Measurements from ENCODE around the gene FOXP4. TPM values are rescaled to one million over a fixed set of nuclear protein-coding genes. Genes with fewer than 3 reads are reported as not detected.

FOXP4 gene
- total and polyA plus RNA-seq, 4 donors: 2.5 to 16.0 (median 4.3) TPM

DNA sequence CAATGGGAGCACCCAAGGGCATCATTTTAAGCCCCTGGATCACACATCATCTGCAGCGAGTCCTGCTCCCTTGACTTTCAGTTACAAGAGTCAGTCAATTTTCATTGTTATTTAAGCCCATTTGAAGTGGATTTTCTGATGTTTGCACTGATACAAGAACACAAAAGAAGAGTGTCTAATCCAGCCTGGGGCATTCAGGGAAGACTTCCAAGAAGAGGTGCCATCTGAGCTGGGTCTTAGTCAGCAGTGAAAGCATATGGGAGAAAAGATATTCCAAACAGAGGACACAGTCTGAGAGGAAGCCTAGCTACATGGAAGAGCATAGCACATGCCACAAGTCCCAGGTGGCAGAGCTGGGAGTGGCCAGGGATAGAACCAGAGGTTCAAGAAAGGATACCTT is 10.4 kb upstream of the FOXP4 start:
- WGBS: 98% methylated on average over 1 of the region's 1 CpG

More for the DNA sequence above, 10.4 kb upstream of the FOXP4 start:
- Histone ChIP-seq H3K36me3 (ENCODE audit: control insufficient read depth in 4 of 4, insufficient read depth in 3 of 4, low read depth in 1 of 4, low read length in 3 of 4) (no peaks in the 10 kb centered on the region), H3K9me3 (ENCODE audit: control insufficient read depth in 4 of 4, low read length in 3 of 4) (no peaks in the 10 kb centered on the region), H3K4me3 (ENCODE audit: low read depth in 1 of 3, low read length in 3 of 3) (no peak overlapping the region), H3K4me1 (ENCODE audit: control insufficient read depth in 4 of 4, insufficient read depth in 4 of 4, low read length in 3 of 4) (peaks cover 5 to 20% (median 13%) of the 10 kb centered on the region in 4 donors), H3K9ac (ENCODE audit: low read depth in 1 of 2, low read length in 2 of 2) (no peak overlapping the region), H3K27me3 (ENCODE audit: control insufficient read depth in 4 of 4, insufficient read depth in 4 of 4, low read length in 3 of 4) (peaks cover 0 to 3% (median 0%) of the 10 kb centered on the region in 4 donors), H3K27ac (ENCODE audit: low read depth in 1 of 2, low read length in 2 of 2) (no peak overlapping the region)
- no peak for DNase-seq (ENCODE audit: low spot score)
- TF ChIP-seq NR2F2 (IDR thresholded peaks at IDR 0.05) (no peak), HNF4A (conservative IDR thresholded peaks at IDR 0.05) (no peak), ZBTB33 (IDR thresholded peaks at IDR 0.05) (no peak), FOXA2 (IDR thresholded peaks at IDR 0.05) (no peak), YY1 (IDR thresholded peaks at IDR 0.05) (no peak), GABPA (IDR thresholded peaks at IDR 0.05 in 1 of 2, conservative IDR thresholded peaks at IDR 0.05 in 1 of 2) (no peak), EGR1 (IDR thresholded peaks at IDR 0.05; ENCODE audit: low read depth in 2 of 2) (no peak), FOXA1 (IDR thresholded peaks at IDR 0.05) (no peak), RXRA (IDR thresholded peaks at IDR 0.05) (no peak), JUND (IDR thresholded peaks at IDR 0.05) (no peak), CTCF (IDR thresholded peaks at IDR 0.05; ENCODE audit: low read depth, low read length, missing input control) (no peak), RAD21 (IDR thresholded peaks at IDR 0.05) (no peak), SP1 (IDR thresholded peaks at IDR 0.05) (no peak), HNF4G (IDR thresholded peaks at IDR 0.05) (no peak), TAF1 (conservative IDR thresholded peaks at IDR 0.05) (no peak)
- TF ChIP-seq, protein P1, sequence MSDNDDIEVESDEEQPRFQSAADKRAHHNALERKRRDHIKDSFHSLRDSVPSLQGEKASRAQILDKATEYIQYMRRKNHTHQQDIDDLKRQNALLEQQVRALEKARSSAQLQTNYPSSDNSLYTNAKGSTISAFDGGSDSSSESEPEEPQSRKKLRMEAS (IDR thresholded peaks at IDR 0.05): no peak
- TF ChIP-seq, protein P2, sequence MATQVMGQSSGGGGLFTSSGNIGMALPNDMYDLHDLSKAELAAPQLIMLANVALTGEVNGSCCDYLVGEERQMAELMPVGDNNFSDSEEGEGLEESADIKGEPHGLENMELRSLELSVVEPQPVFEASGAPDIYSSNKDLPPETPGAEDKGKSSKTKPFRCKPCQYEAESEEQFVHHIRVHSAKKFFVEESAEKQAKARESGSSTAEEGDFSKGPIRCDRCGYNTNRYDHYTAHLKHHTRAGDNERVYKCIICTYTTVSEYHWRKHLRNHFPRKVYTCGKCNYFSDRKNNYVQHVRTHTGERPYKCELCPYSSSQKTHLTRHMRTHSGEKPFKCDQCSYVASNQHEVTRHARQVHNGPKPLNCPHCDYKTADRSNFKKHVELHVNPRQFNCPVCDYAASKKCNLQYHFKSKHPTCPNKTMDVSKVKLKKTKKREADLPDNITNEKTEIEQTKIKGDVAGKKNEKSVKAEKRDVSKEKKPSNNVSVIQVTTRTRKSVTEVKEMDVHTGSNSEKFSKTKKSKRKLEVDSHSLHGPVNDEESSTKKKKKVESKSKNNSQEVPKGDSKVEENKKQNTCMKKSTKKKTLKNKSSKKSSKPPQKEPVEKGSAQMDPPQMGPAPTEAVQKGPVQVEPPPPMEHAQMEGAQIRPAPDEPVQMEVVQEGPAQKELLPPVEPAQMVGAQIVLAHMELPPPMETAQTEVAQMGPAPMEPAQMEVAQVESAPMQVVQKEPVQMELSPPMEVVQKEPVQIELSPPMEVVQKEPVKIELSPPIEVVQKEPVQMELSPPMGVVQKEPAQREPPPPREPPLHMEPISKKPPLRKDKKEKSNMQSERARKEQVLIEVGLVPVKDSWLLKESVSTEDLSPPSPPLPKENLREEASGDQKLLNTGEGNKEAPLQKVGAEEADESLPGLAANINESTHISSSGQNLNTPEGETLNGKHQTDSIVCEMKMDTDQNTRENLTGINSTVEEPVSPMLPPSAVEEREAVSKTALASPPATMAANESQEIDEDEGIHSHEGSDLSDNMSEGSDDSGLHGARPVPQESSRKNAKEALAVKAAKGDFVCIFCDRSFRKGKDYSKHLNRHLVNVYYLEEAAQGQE (IDR thresholded peaks at IDR 0.05): no peak
- TF ChIP-seq, protein P3, sequence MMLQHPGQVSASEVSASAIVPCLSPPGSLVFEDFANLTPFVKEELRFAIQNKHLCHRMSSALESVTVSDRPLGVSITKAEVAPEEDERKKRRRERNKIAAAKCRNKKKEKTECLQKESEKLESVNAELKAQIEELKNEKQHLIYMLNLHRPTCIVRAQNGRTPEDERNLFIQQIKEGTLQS (IDR thresholded peaks at IDR 0.05): no peak

Measured in liver (tissue), 9 donors.